Measurements from ENCODE around the gene C9orf50.
"Not testable (repeated sequence)": the region's sequence is repeated elsewhere in the genome, so short reads cannot be mapped to it uniquely, and the experiment has no call there.

Gene C9orf50

GRCh38 chr9:129610473-129611306 is 10.2 kb downstream of the C9orf50 start:
- DNase-seq (ENCODE audit: low read depth in 3 of 3) = peak; percentile 50 to 69 (median 56)

- DNase-seq (ENCODE audit: low read depth in 3 of 3) = no peak
Measured at GRCh38 chr9:129610213-129610472, 10.8 kb downstream of the C9orf50 start.

GRCh38 chr9:129609486-129610212 is 11.3 kb downstream of the C9orf50 start:
- DNase-seq (ENCODE audit: low read depth in 3 of 3) = no peak

- no peak for DNase-seq (ENCODE audit: low read depth in 3 of 3)
Measured at GRCh38 chr9:129608561-129609481, 12.1 kb downstream of the C9orf50 start.

- DNase-seq (ENCODE audit: low read depth in 3 of 3) = no peak
Measured at GRCh38 chr9:129607027-129607387, 13.9 kb downstream of the C9orf50 start.

- DNase-seq (ENCODE audit: low read depth in 3 of 3) = no peak
Measured at GRCh38 chr9:129606161-129607026, 14.5 kb downstream of the C9orf50 start.

GRCh38 chr9:129604766-129605163 is 16.1 kb downstream of the C9orf50 start:
- DNase-seq (ENCODE audit: low read depth in 3 of 3) = no peak

GRCh38 chr9:129604056-129604765 is 16.7 kb downstream of the C9orf50 start:
- no peak for DNase-seq (ENCODE audit: low read depth in 3 of 3)

GRCh38 chr9:129602598-129603415 is 18.1 kb downstream of the C9orf50 start:
- DNase-seq (ENCODE audit: low read depth in 3 of 3) = no peak

- DNase-seq (ENCODE audit: low read depth in 3 of 3) = no peak
Measured at GRCh38 chr9:129601082-129601674, 19.7 kb downstream of the C9orf50 start.

GRCh38 chr9:129598089-129598596 is 22.8 kb downstream of the C9orf50 start:
- no peak for DNase-seq (ENCODE audit: low read depth in 3 of 3)

GRCh38 chr9:129597355-129598088 is 23.4 kb downstream of the C9orf50 start:
- DNase-seq (ENCODE audit: low read depth in 3 of 3) = no peak

- DNase-seq (ENCODE audit: low read depth in 3 of 3) = no peak
Measured at GRCh38 chr9:129596541-129597331, 24.2 kb downstream of the C9orf50 start.

- no peak for DNase-seq (ENCODE audit: low read depth in 3 of 3)
Measured at GRCh38 chr9:129595903-129596540, 24.9 kb downstream of the C9orf50 start.

GRCh38 chr9:129595311-129595741 is 25.6 kb downstream of the C9orf50 start:
- no peak for DNase-seq (ENCODE audit: low read depth in 3 of 3)

GRCh38 chr9:129594632-129595031 is 26.3 kb downstream of the C9orf50 start:
- no peak for DNase-seq (ENCODE audit: low read depth in 3 of 3)

- not testable (repeated sequence) for DNase-seq (ENCODE audit: low read depth in 3 of 3)
Measured at GRCh38 chr9:129592790-129593189, 28.1 kb downstream of the C9orf50 start.
